GM12864 (cell line): ENCODE data around the gene NUDT8.
A peak's percentile ranks its signal among the peaks of the same experiment; 100 is the strongest.

Experiments
- DNase-seq: peaks from one replicate; pipeline ENCODE4 v3.0.0-alpha.2; 2011; ENCODE audit warnings: low read depth
- H3K4me3 ChIP-seq: 2 replicates; pipeline ENCODE4 v1.5.1; 2011; ENCODE audit warnings: mild to moderate bottlenecking, low read depth, low read length, control low read depth
- TF ChIP-seq, protein P1 (sequence below): IDR thresholded peaks from 2 replicates; pipeline ENCODE4 v1.5.1; 2011; ENCODE audit warnings: low read depth, mild to moderate bottlenecking, moderate library complexity, low read length, control low read depth, inconsistent platforms; ENCODE audit errors: missing control alignments

The NUDT8 gene

GRCh38 chr11:67670316-67671210 is 40.8 kb upstream of the NUDT8 start:
- TF ChIP-seq, protein P1, sequence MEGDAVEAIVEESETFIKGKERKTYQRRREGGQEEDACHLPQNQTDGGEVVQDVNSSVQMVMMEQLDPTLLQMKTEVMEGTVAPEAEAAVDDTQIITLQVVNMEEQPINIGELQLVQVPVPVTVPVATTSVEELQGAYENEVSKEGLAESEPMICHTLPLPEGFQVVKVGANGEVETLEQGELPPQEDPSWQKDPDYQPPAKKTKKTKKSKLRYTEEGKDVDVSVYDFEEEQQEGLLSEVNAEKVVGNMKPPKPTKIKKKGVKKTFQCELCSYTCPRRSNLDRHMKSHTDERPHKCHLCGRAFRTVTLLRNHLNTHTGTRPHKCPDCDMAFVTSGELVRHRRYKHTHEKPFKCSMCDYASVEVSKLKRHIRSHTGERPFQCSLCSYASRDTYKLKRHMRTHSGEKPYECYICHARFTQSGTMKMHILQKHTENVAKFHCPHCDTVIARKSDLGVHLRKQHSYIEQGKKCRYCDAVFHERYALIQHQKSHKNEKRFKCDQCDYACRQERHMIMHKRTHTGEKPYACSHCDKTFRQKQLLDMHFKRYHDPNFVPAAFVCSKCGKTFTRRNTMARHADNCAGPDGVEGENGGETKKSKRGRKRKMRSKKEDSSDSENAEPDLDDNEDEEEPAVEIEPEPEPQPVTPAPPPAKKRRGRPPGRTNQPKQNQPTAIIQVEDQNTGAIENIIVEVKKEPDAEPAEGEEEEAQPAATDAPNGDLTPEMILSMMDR: no peak
- DNase-seq: no peak
- no peak overlapping the region for H3K4me3 ChIP-seq

DNA sequence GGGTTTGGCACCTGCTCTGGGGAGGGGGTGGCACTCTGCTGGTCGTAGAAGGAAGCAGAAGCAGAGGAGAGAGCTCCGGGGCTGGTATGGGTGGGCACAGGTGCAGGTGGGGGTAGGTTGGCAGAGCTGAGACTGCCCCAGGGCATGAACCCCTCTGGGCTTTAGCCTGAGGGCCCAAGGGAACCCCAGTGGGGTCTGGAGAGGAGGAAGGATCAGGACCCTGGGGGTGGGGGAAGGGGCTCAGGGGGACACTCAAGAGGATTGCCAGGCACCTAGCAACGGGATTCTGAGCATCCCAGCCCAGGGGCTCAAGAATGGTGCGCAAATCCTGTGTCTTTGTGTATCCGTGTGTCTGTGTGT is 38.4 kb upstream of the NUDT8 start:
- H3K4me3 ChIP-seq: no peak overlapping the region
- DNase-seq: no peak

DNA sequence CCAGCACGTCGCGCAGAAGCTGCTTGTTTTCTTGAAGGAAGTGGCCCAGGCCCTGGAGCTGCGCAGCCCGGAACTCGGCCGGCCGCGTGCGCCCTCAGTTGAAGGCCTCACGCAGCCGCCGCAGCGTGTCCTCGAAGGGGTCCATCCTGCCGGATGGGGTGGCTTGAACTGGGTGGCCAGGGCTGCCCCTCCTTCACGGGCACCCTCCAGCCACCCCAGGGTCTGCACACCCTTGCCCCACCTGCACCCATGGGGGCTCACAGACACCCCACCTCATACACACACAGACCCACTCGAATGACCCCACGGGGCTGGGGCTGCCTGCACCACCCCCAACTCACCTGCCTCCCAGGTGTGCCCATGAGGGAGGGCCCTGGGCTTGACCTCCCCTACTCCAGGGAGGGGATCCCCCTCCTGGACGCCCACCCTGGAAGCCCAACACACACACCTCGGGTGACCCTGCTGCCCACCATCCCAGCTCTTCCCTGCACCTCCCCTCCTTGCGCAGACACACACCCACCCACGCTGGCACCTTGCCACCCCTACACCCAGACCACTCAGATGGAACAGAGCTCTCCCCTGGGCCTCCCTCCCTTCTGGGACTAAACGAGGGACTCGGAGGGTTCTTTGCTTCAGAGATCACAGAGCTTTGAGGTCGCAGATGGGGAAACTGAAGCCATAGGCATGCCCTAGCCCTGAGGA is 37.9 kb upstream of the NUDT8 start:
- DNase-seq: no peak
- H3K4me3 ChIP-seq: no peak overlapping the region
- TF ChIP-seq, protein P1: no peak

More for the DNA sequence above, 38.4 kb upstream of the NUDT8 start:
- TF ChIP-seq, protein P1: no peak

- H3K4me3 ChIP-seq: no peak overlapping the region
- no peak for DNase-seq
- TF ChIP-seq, protein P1: no peak
These were observed 37.1 kb upstream of the NUDT8 start for GRCh38 chr11:67666676-67667489.

DNA sequence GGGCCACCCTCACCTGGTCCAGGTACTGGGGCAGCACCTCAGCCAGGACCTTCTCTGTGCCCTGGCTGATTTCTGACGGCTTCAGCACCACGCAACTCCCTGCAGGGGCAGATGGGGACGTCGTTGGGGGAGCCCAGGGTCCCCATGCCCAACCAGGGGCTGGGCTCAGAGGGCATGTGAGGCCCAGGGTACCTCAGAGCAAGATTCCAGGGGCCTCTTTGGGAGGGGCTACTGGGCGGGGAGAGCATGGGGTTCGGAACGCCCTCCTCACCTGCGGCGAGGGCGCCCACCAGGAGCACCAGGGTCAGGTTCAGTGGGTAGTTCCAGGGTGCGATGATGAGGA is 36.5 kb upstream of the NUDT8 start:
- TF ChIP-seq, protein P1: no peak
- H3K4me3 ChIP-seq: no peak overlapping the region

DNA sequence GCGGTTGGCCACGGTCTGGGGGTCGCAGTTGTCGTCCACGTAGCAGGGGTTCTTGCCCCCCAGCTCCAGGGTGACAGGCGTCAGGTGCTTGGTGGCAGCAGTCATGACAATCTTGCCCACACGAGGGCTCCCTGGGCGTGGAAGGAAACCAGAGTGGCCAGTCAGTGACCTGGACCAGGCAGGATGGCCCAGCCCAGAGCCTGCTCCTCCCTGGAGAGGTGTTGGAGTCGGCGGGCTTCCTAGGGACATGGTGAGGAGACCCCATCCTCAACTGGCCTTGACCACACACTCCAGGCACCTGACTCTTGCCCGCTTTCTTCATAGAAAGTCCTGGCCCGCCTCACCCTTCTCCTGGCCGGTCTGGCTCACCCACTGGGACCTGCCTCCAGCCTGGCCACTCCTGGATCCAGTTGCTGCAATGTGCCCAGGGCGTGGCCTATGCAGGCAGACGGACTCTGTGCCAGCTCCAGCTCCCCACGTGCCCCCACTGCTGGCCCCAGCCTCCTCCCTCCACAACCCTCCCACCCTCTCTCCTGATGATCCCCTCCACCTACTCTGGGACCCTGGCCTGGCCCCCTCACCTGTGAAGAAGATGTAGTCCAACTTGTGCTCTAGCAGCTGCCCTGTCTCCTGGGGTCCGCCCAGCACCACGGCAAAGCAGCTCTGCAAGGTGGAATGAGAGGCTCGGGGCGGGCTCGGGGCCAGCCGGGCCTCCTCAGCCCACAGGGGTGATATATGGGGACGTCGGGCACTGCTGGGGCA is 36.0 kb upstream of the NUDT8 start:
- no peak overlapping the region for H3K4me3 ChIP-seq
- no peak for DNase-seq
- TF ChIP-seq, protein P1: peak; percentile 24

More for the DNA sequence above, 36.5 kb upstream of the NUDT8 start:
- DNase-seq: no peak
